PC-9 (cell line): ENCODE measurements around the gene DOK3. TPM values are rescaled to one million over a fixed set of nuclear protein-coding genes. Genes with fewer than 3 reads are reported as not detected.

ENCODE experiments used
- BruUV-seq: library from RNA; stranded (reverse); fragments of 400-500 nt; replicated peaks from 2 replicates; lab custom pipeline; 2021; lab: Mats Ljungman, UMichigan
- CTCF ChIA-PET: fragments of 300-600 bp; sonication (Branson Sonifier 250); formaldehyde crosslinking; loops from one replicate; lab custom pipeline; 2022; ENCODE audit warnings: antibody characterized with exemption; lab: Charles Lee
- POLR2A ChIA-PET: fragments of 300-600 bp; sonication (Branson Sonifier 250); formaldehyde crosslinking; loops from one replicate; lab custom pipeline; 2022; ENCODE audit warnings: antibody characterized with exemption; ENCODE audit not compliant: unreplicated experiment; lab: Charles Lee
- DNase-seq, 2 experiments: peaks; one replicate each; pipeline versions ENCODE4 v3.0.0 to v3.0.0-alpha.2; 2015 to 2022; ENCODE audit warnings: mixed read lengths in 1 of 2
- H2AFZ ChIP-seq: fragments of 200-600 bp; sonication (generic); 2 replicates; pipeline ENCODE4 v1.8.1; 2017; ENCODE audit warnings: antibody characterized with exemption
- H3F3A ChIP-seq: fragments of 200-600 bp; sonication (generic); 2 replicates; pipeline ENCODE4 v1.8.1; 2017; ENCODE audit warnings: antibody characterized with exemption, mild to moderate bottlenecking, low read depth; ENCODE audit not compliant: insufficient read depth
- H3K27ac ChIP-seq: fragments of 200-600 bp; sonication (generic); 2 replicates; pipeline ENCODE4 v1.6.1; 2016; ENCODE audit warnings: mixed run types
- H3K27me3 ChIP-seq: fragments of 200-600 bp; sonication (generic); 2 replicates; pipeline ENCODE4 v1.6.1; 2016; ENCODE audit warnings: low read depth, mixed run types; ENCODE audit not compliant: insufficient read depth
- H3K36me3 ChIP-seq: fragments of 200-600 bp; sonication (generic); 2 replicates; pipeline ENCODE4 v1.6.1; 2016; ENCODE audit warnings: low read depth, mixed run types
- H3K4me1 ChIP-seq: fragments of 200-600 bp; sonication (generic); replicated peaks from 2 replicates; pipeline ENCODE4 v1.6.1; 2016; ENCODE audit warnings: mixed run types; ENCODE audit not compliant: insufficient read depth
- H3K4me2 ChIP-seq: fragments of 200-600 bp; sonication (generic); 2 replicates; pipeline ENCODE4 v1.6.1; 2017; ENCODE audit warnings: mixed run types
- H3K4me3 ChIP-seq: fragments of 200-600 bp; sonication (generic); 2 replicates; pipeline ENCODE4 v1.6.1; 2016; ENCODE audit warnings: mixed run types
- H3K79me2 ChIP-seq: fragments of 200-600 bp; sonication (generic); 2 replicates; pipeline ENCODE4 v1.6.1; 2017; ENCODE audit warnings: low read depth, mixed run types
- H3K9me2 ChIP-seq: fragments of 200-600 bp; sonication (generic); 2 replicates; pipeline ENCODE4 v1.8.1; 2017; ENCODE audit warnings: mild to moderate bottlenecking; ENCODE audit not compliant: insufficient read depth
- H3K9me3 ChIP-seq: fragments of 200-600 bp; sonication (generic); 2 replicates; pipeline ENCODE4 v1.8.1; 2016; ENCODE audit warnings: low read depth; ENCODE audit not compliant: insufficient read depth
- H4K20me1 ChIP-seq: fragments of 200-600 bp; sonication (generic); 2 replicates; pipeline ENCODE4 v1.8.1; 2017; ENCODE audit not compliant: insufficient read depth
- EZH2 ChIP-seq: fragments of 200-600 bp; sonication (generic); IDR thresholded peaks from 2 replicates; pipeline ENCODE4 v1.8.0; 2017; ENCODE audit warnings: antibody characterized with exemption, low read depth
- intact Hi-C: fragments of 100-400 bp; cut with micrococcal nuclease; formaldehyde crosslinking; loops from one replicate; pipeline ENCODE4 v1.10.0; 2022; ENCODE audit not compliant: unreplicated experiment
- total RNA-seq: library from RNA; stranded (reverse); gene quantifications from 2 replicates; pipeline ENCODE4 v1.2.3, GENCODE V29; 2021
- TF ChIP-seq, protein P1 (sequence below): fragments of 200-600 bp; sonication (generic); conservative IDR thresholded peaks from 2 replicates; pipeline ENCODE4 v1.6.1; 2017; ENCODE audit warnings: mixed run types, antibody characterized with exemption, mild to moderate bottlenecking, moderate library complexity

The DOK3 gene
- total RNA-seq, 1 experiment from 2014 or later = 12.2 TPM

DNA sequence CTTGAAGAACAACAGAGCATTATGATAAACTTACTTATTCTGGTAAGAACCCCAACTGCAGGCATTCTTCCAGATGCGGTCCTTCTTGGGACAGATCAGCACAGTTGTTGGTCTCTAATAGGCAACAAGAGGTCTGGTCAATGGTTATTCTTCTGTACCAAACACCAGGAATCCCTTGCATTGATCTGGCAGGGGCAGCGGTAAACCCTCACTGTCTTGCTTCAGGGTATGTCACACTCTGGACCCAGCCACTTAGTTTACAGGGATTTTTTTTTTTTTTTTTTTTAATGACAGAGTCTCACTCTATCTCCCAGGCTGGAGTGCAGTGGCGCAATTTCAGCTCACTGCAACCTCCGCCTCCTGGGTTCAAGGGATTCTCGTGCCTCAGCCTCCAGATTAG is 46.0 kb upstream of the DOK3 start:
- peaks cover 33% of the 10 kb centered on the region for H3K79me2 ChIP-seq
- H3K27me3 ChIP-seq = no peaks in the 10 kb centered on the region
- POLR2A ChIA-PET = no interaction called here
- TF ChIP-seq, protein P1, sequence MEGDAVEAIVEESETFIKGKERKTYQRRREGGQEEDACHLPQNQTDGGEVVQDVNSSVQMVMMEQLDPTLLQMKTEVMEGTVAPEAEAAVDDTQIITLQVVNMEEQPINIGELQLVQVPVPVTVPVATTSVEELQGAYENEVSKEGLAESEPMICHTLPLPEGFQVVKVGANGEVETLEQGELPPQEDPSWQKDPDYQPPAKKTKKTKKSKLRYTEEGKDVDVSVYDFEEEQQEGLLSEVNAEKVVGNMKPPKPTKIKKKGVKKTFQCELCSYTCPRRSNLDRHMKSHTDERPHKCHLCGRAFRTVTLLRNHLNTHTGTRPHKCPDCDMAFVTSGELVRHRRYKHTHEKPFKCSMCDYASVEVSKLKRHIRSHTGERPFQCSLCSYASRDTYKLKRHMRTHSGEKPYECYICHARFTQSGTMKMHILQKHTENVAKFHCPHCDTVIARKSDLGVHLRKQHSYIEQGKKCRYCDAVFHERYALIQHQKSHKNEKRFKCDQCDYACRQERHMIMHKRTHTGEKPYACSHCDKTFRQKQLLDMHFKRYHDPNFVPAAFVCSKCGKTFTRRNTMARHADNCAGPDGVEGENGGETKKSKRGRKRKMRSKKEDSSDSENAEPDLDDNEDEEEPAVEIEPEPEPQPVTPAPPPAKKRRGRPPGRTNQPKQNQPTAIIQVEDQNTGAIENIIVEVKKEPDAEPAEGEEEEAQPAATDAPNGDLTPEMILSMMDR = no peak
- no peak for TF ChIP-seq EZH2
- peaks cover 20% of the 10 kb centered on the region for H4K20me1 ChIP-seq
- no TSS peak for BruUV-seq
- H3K4me1 ChIP-seq = peaks cover 22% of the 10 kb centered on the region
- no peak overlapping the region for H2AFZ ChIP-seq
- no peak overlapping the region for H3K27ac ChIP-seq
- H3K9me2 ChIP-seq = no peaks in the 10 kb centered on the region
- H3F3A ChIP-seq = no peaks in the 10 kb centered on the region
- intact Hi-C loops = no loop called here
- no peak overlapping the region for H3K4me3 ChIP-seq
- no peaks in the 10 kb centered on the region for H3K36me3 ChIP-seq
- H3K9me3 ChIP-seq = no peaks in the 10 kb centered on the region
- CTCF ChIA-PET = interaction anchor here (0.7 kb wide), 2 partner anchors 21 to 1075 kb away, joined by 3 read pairs; no protein-coding TSS in a partner anchor
- no peak for DNase-seq
- no peak overlapping the region for H3K4me2 ChIP-seq

DNA sequence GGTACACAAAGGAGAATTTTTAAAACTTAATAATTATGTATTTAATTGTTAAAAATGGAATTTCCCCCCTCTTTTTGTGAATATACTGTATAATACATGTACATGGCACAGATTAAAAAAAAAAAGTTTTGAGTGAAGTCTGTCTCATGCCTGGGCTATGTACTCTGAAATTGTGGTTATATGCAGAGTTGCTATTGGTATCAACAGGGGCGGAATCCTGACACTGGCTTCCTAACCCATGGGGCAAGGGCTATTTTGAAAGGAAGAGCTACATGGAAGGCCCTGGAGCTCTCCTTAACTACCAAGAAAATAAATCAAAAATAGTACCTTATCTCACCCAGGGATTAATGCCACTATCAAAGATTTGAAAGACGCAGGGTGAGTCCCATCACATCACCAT is 45.6 kb upstream of the DOK3 start:
- no TSS peak for BruUV-seq
- Histone ChIP-seq H3K4me1 (peaks cover 22% of the 10 kb centered on the region), H2AFZ (no peak overlapping the region; the same call in 1 of the 2 replicates), H3K4me2 (peak overlapping the region; percentile 80; the same call in 1 of the 2 replicates), H3K36me3 (no peaks in the 10 kb centered on the region), H3K4me3 (no peak overlapping the region; the same call in 1 of the 2 replicates), H3K9me3 (no peaks in the 10 kb centered on the region), H4K20me1 (peaks cover 20% of the 10 kb centered on the region), H3F3A (no peaks in the 10 kb centered on the region), H3K79me2 (peaks cover 37% of the 10 kb centered on the region), H3K27ac (no peak overlapping the region), H3K9me2 (no peaks in the 10 kb centered on the region), H3K27me3 (no peaks in the 10 kb centered on the region)
- DNase-seq = no peak
- intact Hi-C loops = no loop called here
- ChIA-PET POLR2A (no interaction called here), CTCF (interaction anchor here (0.7 kb wide), 1 partner anchor 1075 kb away, joined by 3 read pairs; no protein-coding TSS in a partner anchor)
- TF ChIP-seq EZH2 = no peak
- TF ChIP-seq, protein P1 = no peak

DNA sequence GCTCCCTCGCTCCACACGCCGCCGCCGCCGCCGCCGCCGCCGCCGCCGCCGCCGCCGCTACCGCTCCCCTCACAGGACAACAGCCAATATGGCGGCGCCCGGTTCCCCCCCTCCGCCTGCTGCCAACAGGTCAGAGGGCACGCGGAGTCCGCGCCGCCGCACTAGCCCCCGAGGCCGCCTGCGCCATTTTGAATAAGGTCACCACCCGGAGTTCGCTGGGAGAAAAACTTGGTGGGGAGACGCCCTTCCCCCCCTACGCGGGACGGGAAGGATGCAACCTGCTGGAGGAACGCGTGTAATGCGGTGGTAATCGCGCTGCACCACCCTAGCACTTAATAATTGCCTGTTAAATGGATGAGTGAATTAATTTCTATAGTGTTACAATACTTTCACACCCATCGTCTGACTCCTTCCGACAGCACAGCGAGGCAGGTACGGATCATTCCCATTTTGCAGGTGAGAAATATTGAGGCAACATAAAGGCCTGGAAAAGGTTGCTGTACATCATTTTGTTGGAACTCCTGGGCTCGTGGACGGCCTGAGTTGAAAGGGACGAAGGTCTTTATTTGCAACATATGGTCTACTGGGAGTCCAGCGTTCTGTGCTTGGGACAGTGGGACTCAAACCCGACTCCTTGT is 45.0 kb upstream of the DOK3 start, which contains the start of gene FAM193B:
Gene FAM193B (minus strand): TSS at position 90 of the 638 bp plus-strand sequence. CDS start 105 bp downstream, outside the sequence.
- intact Hi-C loops = loop anchor here (5.0 kb wide), 1 partner anchor 38 kb away; the partner anchor contains the start of gene TMED9
- Histone ChIP-seq H2AFZ (peak within 1 kb of the TSS; percentile 87), H4K20me1 (peaks cover 22% of the 10 kb centered on the region), H3K9me2 (no peaks in the 10 kb centered on the region), H3K27me3 (no peaks in the 10 kb centered on the region), H3K4me2 (peak within 1 kb of the TSS; percentile 98), H3F3A (no peaks in the 10 kb centered on the region), H3K79me2 (peaks cover 44% of the 10 kb centered on the region), H3K4me3 (peak within 1 kb of the TSS; percentile 98), H3K27ac (no peak within 1 kb of the TSS), H3K36me3 (no peaks in the 10 kb centered on the region), H3K4me1 (peaks cover 22% of the 10 kb centered on the region), H3K9me3 (no peaks in the 10 kb centered on the region)
- CTCF ChIA-PET = no interaction called here
- no peak for TF ChIP-seq EZH2
- TF ChIP-seq, protein P1 = no peak
- BruUV-seq = TSS peak; percentile 80
- POLR2A ChIA-PET = no interaction called here
- peak; percentile 76 to 98 for DNase-seq
